NCI-H1694 (cell line): ENCODE measurements around the gene TEPSIN.

Source experiments
- DNase-seq: peaks from one replicate; lab custom pipeline; 2025; lab: John Stamatoyannopoulos, UW

The TEPSIN gene

DNA sequence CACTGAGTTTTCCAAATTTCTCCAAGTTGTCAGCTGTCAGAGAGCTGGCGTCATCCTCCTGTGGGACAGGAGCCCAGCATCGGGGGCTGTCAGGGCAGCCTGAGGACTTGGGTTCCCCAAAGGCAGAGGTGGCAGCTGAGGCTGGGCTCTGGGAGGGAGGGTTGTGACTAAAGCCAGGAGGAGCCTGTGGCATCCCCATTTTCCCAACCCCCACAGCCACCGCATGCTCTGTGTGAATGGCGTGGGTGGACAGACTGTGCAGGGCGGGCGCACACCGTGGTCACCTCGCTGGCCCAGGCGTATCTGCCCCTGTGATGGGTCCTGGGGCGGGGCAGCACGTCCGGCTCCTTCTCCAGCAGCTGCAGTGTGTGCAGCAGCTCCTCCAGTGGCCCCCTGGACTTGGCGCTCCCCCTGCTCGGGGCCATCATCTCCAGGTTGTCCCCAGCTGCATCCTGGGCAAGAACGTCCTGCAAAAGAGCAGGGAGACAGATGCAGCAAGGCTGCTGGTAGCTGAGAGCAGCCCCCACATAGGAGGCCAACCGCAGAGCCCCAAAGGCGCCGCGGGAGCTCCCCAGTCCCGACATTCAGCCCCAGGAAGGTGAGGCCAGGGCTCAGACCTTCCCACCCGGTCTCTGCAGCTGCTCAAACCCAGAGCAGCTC lies 40.9 kb downstream of the TEPSIN start:
- DNase-seq = no peak

DNA sequence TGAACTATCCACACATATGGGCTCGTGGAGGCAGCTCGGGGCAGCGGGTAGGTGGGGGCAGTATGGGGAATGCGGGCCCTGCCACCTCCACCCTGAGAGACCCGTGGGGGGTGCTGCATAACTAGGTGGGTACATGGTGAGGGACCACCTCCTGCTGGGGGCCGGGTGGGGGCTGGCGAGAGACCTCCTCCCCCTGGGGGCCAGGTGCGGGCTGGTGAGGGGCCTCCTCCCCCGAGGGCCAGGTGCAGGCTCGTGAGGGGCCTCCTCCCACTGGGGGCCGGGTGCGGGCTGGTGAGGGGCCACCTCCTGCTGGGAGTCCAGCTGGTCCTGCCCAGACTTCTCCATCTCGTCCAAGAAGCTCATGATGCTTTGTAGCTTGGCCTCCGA lies 41.5 kb downstream of the TEPSIN start:
- DNase-seq = no peak

DNA sequence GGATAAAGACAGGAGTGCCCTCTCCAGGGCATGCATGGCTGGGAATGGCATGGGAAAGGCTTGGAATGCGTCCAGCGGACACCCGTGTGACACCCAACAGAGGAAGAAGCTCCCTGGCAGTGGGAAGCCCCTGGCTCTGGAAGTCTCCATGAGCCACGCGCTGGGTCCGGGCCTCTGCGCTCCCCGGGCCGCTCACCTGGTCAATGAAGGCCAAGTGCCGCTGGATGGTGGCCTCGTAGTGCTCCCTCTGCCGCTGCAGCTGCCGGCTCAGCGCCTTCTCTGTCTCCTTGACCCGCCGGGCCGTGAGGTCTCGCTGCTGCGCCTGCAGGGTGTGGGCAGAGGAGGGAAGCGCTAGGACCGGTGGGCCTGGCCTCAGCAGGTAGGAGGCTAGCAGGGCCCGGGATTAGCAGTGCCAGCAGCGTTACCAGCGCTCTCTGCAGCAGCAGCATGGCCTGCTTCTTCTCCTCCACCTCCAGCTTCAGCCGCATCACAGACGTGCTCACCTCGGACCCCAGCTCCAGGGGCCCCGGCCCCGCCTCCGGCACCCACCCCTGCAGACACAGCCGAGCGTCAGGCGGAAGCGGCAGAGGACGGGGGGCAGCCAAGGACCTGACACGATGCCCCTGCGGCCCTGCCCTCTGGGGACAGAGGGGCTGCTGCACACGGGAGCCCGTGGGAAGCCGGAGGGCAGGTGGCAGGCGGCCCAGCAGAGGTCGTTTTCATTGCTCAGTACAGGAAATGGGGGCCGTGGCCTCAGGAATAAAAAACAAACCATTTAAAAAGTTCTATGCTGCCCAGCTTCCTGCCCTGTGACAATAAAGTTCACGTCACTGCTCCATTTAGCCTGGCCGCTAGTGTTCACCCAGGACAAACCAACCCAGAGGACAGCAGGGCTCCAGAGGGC lies 42.1 kb downstream of the TEPSIN start:
- no peak for DNase-seq

DNA sequence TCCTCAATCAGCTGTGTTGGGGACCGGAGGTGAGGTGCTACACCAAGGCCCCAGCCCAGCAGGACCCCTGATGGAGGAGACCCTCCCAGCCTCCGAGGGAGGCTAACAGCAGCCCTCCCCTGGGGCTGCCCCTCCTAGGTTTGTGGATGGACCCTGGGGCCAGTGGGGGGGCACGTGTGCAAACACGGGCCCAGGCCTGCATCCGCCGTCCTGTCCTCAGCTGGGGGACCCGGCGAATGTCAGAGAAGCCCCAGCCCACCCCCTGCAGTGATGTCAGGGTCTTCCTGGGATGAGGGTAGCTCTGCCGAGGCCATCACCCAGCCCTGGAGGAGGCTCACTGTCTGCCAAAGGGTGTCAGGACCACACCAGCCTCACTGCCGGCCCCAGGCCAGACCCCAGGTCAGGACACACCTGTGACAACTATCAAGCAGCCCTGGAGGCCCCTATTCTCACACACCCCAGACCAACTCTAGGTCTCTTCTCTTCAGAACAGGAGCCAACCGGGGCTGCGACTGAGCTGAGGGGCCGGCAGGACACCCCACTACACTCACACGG lies 42.8 kb downstream of the TEPSIN start:
- no peak for DNase-seq

DNA sequence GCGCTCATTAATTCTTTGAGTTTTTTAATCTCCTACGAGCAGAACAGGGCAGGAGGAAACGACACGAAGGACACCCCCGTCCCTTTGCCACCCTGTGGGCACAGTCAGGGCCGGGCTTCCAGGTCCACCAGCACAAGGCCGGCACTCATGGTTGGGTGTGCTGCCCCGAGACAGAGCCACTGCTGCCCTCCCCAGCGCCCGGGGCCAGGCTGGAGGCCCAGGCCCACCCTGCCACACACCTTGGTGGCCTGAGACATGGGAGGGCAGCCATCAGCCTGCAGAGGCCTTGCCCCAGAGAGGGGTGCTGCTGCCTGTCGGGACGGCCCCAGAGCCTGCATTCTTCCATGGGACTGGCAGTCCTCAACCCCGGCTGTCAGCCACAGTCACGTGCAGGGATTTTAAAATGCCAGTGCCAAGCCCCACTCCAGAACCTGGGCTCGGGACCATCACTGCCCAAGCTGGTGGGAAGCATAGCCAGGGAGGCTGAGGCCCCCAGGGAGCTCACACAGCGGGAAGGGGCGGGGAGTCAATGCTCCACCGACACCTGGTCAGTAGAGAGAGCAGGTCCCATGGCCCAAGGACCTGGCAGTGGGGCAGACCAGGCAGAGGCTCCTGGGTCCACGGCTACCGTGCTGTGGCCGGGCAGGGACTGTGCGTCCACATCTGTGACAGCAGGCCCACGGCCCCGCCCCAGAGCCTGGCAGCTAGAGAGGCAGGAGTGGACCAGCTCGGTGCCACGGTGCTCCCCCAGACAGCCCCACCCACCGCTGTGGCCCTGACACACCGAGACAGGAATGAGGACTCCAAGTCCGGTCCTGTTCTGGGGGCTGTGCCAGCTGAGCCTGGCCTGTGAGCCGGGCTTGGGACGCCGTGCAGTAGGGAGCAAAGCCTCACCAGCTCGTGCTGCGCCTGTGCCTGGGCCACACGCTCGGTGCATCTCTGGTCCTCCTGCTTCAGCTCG lies 43.6 kb downstream of the TEPSIN start:
- no peak for DNase-seq

DNA sequence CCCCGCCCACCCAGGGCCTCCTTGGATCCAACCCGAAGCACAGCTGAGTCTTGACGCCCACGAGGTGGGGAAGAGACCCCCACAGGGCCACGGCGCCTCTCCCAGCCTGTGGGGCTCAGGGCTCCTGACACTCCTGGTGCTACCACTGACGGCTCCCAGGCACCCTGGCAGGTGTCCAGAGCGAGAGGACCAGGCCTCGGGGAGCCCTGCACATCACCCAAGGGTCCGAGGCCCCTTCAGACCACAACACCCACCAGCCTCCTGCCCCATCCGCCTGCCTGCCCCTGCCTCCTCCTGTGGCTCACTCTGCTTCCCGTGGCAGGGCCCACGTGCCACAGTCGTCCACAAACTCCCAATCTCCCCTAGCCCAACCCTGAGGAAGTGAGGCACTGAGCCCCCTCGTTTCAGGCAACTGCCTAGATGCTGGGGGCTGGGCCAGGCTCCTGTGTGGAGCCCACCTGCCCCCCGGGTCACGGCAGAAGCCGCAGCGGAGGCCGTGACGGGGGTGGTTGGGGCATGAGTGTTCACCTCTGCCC lies 44.6 kb downstream of the TEPSIN start:
- DNase-seq = no peak

DNA sequence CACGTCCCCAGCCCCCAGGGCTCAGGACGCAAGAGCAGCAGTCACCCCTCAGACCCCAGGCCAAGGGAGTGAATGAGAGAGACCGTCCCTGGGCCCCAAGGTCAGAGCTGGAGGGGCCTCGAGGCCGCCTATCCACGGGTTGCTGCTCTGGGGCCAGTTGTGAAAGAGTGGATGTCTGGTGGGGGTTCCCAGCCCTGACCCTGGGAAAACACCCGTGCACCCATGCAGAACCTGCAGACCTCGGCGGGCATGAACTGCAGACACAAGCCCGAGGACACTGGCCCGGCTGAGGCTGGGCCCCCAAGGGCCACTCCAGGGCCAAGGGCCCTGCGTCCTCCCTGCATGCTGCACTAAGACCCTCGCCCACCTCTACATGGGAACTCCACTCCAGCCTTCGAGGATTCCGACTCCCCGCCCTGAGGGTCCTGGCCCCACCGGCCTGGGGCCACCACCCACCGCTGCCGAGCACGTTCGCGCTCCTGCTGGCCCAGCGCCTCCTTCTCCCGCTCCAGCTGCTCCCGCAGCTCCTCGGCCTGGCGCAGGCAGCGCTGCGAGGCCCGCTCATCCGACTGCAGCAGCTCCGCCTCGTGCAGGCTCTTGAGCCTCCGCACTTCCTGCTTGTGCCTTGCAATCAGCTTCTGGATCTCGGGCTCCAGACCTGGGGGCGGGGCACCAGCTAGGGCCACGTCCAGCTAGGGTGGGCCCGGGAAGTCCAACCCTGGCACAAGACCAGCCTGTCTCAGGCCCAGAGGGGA lies 45.2 kb downstream of the TEPSIN start:
- no peak for DNase-seq

DNA sequence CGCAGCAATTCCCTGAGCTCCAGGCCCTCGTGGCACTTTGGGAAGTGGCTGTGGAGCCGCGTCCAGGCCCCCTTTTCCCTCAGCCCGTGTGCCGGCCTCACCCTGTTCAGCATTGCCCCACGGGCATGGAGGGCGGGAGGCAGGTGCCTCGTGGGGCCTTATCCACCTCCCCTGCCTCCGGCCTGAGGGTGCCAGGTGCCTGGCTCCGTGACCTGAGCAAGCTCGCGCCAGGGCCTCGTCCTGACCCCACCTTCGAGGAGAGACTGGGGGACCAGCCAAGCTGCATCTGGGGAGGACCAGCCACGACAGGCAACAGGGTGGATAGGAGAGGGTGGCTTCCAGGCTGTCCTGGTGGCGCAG lies 45.8 kb downstream of the TEPSIN start:
- DNase-seq = no peak

DNA sequence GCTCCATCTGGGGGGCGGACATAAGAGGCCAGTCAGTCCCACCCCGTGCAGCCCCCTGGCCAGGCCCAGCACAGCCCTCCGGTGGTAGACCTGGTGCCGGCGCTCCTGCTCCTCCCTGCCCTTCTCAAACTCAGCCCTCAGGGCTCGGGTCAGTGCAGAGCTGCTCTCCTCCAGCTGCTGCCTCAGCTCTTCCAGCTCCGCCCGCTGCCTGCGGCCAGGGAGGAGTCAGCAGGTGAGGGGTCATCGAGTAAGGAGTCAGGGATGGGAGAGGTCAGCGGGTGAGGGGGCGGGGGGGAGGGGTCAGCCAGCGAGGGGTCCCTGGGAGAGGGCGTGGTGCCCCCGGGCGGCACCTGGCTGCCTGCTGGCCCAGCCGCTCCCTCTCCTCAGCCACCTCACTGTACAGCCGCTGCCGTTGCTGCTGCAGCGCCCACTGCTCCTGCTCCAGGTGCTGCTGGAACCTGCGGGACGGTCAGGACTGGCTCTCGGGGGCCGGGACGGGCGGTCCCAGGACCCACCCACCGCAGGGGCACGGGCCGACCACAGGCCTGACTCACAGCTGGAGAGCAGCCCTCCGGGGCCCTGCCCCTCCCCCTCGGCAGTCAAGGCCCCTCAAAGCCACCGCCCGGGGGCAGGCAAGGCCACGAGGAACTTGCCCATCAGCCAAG lies 46.3 kb downstream of the TEPSIN start:
- no peak for DNase-seq

DNA sequence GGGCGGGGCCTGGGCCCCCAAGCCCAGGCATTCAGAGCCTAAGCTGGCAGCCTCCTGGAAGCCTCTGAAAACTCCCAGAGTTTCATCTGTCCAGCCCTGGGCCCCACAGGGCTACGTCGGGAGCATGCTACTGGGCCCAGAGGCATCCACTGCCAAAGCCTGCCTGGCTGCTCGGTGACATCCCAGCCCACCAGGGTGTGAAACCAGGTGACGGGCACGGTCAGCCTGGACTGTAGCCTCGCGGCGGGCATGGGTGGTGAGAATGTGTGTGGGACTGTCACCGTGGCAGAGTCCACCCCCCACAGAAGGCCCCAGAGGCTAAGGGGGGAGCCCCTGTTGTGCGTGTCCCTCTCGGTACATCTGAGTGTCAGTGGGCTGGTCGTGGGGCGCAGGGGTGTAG lies 47.2 kb downstream of the TEPSIN start:
- no peak for DNase-seq

DNA sequence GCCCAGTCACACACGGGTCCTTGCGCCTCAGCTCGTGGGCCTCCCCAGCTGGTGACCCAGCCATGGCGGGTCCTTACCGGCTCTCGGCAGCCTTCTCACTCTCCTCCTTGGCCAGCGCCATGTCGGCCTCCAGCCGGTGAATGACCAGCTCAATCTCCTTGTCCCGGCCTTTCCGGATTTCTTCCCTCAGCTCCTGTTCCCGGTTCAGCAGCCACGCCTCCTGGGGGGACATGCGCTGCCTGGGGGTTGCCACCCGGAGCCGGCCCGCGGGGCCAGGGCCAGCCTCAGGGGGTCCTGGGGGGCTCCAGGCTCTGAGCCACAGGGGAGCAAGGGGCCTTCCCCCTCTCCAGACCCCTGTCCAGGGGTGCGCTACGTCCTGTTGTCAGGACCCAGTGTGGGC lies 47.7 kb downstream of the TEPSIN start:
- DNase-seq = no peak

DNA sequence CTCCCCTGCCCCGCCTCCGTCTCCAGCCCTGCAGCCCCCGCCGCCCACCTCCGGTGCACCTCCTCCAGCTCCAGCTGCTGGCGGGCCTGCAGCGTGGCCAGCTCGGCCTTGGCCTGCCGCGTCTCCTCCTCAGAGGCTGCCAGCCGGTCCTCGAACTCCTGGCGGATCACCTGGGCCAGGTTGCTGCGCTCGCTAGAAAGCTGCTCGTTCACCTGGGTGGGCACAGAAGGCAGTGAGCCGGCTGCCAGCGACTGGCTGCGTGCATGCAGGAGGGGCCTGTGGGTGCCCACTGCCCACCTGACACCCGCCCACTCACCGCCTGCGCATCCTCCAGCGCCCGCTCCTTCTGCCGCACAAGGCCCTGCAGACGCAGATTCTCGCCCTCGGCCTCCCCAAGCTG lies 48.3 kb downstream of the TEPSIN start:
- no peak for DNase-seq

DNA sequence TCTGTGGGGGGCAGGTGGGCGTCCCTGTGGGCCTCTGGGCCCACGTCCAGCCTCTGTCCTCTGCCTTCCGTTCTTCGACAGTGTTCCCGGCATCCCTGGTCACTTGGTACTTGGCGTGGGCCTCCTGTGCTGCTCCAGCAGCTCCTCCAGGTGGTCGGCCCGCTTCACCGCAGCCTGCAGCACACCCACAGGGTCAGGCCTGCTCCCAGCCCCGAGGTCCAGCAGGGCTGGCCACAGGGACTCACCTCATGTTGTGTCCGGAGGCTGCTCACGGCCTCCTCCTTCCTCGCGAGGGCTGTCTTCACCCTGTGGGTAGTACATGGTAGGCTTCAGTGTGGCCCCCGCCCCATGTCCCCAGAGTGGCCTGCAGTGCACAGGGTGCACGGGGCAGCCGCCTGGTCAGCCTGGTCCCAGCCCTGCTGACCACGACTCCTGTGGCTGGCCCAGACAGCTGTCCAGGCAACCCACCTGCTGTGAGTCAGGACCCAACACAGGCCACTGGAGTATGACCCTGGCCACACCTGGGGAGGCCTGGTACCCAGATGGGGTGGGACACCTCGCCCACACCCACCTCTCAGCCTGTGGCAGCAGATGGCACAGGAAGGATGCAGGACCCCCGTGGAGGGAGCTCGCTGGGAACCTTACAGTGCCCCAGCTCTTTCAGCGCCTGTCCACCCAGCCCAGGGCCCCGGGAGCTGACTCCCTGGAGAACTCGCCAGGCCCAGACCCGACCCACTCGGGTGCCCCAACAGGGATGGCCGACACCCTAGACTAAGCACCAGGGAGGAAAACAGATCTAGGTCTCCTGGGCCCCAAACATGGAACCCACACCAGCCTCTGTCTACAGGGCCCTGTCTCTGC lies 49.0 kb downstream of the TEPSIN start:
- no peak for DNase-seq

DNA sequence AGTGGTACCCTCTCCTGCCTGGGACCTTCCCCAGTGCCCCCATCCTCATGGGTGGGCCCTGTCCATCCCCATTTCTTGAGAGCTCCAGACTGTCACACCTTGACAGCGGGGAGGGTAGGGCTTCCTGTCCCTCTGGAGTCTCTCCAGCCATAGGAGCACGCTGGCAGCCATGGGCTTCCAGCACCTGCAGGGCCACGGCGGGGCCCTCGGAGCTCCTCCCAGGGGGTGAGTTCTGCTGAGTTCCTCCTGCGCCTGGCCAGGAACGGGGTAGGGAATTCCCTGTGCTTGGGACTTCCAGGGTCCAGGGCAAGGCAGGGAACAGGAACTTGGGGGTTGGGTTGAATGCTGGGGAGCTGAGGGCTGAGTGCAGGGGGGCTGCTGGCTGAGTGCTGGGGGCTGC lies 49.8 kb downstream of the TEPSIN start:
- no peak for DNase-seq

DNA sequence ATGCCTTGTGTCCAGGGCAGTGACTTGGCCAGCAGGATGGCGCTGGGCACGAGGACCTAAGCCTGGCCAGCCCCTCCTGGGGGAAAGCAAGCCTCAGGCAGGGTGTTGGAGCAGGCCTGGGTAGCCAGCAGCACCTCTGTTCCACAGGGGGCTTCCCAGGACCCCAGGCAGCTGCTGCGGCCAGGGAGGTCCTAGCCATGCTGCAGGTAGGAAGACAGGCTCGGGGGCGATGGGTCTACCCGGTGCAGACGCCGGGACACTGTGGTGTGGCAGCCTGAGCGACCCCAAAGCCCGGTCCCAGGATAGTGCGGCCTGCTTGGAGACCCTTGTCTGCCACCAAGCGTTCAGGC lies 50.4 kb downstream of the TEPSIN start:
- DNase-seq = no peak

DNA sequence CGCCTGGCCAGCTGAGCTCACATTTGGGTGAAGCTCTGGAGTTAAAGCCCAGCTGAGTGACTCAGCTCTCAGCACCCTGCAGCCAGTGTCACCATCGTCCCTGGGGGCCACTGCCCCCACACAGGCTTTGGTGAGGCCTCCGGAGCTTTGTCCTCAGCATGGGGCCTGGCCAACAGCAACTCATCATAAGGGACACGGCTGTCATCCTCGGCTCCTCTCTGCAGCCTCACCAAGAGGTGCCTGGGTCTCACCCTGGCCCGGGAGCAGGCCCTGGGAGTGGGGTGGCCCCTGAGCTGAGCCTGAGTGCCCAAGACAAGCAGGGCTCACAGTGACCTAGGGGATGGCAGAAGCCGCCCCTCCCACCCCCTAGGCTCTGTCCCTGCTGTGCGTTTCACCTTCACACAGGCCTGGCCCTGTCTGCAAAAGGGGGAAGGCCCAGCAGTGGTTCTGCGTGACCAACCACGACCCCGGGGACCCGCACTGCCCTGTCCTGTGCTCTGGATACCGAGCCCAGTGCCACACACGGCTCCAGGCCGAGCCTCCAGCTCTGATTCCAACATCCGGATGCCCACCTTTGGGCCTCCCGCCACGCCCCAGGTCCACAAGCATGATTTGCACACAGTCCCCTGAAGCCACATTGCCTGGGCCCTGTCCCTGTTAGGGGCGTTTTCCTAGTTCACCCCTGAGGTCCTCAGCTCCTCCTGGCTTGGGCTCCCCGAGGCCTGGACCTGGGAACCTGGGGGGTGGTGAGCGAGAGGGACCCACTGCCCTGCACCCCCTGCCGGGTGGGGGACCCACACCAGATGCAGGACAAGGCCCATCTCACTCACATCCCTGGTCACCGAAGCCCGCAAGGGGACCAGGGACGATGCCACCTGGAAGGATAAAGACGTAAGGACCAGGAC lies 51.0 kb downstream of the TEPSIN start:
- DNase-seq = no peak

DNA sequence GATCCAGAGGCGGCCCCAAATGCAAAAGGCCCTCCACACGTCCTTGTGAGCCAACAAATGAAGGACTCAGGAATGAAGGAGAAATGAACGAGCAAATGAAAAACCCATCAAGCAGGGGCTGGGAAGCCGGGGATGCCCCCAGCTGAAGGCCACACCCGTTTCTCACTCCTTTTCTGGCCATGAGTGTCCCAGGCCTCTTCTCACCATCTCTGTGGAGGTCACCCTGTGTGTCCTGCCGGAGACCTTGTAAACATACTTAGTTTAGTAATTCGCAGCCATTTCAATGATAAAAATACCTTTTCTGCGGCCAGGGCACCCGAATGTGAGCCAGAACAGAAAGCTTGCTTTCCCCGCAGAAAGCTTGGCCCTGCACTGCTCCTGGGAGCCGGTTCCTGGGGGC lies 51.7 kb downstream of the TEPSIN start:
- DNase-seq = no peak

DNA sequence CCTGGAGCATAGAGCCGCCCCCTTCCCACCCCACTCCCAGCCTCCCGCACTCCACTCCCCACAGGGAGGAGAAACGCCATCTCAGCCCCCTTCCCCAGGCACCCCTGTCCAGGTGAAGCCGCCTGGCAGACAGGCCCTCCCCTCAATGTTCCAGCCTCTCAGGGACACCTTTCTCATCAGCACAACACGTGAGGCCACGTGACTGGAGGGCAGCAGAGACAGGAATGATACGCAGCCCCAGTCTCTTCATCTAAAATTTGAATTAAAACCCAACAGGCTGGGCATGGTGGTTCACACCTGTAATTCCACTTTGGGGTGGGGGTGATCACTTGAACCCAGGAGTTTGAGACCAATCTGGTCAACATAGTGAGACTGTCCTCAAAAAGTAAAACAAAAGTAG lies 52.7 kb downstream of the TEPSIN start:
- no peak for DNase-seq

DNA sequence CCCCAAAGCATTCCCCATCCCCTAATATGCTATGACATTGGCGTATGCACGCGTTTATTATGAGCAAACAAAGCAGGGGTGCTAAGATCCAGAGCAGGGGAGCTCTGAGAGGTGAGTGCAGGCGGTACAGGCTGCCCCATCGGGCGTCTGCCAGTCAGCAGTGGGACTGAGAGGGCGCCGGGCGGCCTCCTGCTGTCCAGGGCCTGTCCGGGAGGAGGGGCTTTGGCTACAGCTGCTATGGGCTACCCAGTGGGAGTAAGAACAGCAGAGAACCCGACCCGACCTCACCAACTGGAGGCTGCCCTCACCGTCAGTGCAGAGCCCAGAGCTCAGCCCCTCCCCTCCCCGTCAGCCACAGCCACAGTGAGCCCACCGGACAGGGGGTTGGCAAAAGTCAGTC lies 54.3 kb downstream of the TEPSIN start:
- no peak for DNase-seq
